H9 (cell line): ENCODE results near the gene ALG12. TPM values are rescaled to one million over a fixed set of nuclear protein-coding genes. Genes with fewer than 3 reads are reported as not detected.
A peak's percentile ranks its signal among the peaks of the same experiment; 100 is the strongest.

ENCODE experiments used
- DNase-seq: peaks from one replicate; pipeline ENCODE4 v3.0.0-alpha.2; 2017
- H2AFZ ChIP-seq: one replicate; pipeline ENCODE4 v1.6.1; 2013; ENCODE audit warnings: mild to moderate bottlenecking, low read length, control low read depth, moderate library complexity
- H2AK5ac ChIP-seq: 2 replicates; pipeline ENCODE4 v1.6.1; 2013; ENCODE audit warnings: low read length, control low read depth, mixed read lengths; ENCODE audit not compliant: insufficient read length
- H2BK120ac ChIP-seq: one replicate; pipeline ENCODE4 v1.6.1; 2013; ENCODE audit warnings: low read depth, mild to moderate bottlenecking, low read length, control low read depth, inconsistent platforms; ENCODE audit not compliant: poor library complexity, severe bottlenecking
- H2BK12ac ChIP-seq: 2 replicates; pipeline ENCODE4 v1.6.1; 2013; ENCODE audit warnings: low read length, control low read depth, mixed read lengths, low read depth; ENCODE audit not compliant: insufficient read length
- H2BK15ac ChIP-seq: 2 replicates; pipeline ENCODE4 v1.6.1; 2013; ENCODE audit warnings: low read depth, low read length, control low read depth
- H2BK20ac ChIP-seq: one replicate; pipeline ENCODE4 v1.6.1; 2013; ENCODE audit warnings: low read depth, mild to moderate bottlenecking, low read length, control low read depth, inconsistent platforms; ENCODE audit not compliant: poor library complexity, severe bottlenecking
- H2BK5ac ChIP-seq: 2 replicates; pipeline ENCODE4 v1.6.1; 2013; ENCODE audit warnings: low read length, control low read depth, mixed read lengths; ENCODE audit not compliant: insufficient read length
- H3K14ac ChIP-seq: 2 replicates; pipeline ENCODE4 v1.6.1; 2013; ENCODE audit warnings: low read length, control low read depth; ENCODE audit not compliant: insufficient read depth
- H3K18ac ChIP-seq: 2 replicates; pipeline ENCODE4 v1.6.1; 2013; ENCODE audit warnings: low read depth, mild to moderate bottlenecking, mixed read lengths, low read length, control low read depth; ENCODE audit not compliant: insufficient read length
- H3K23ac ChIP-seq: 2 replicates; pipeline ENCODE4 v1.6.1; 2013; ENCODE audit warnings: low read length, control low read depth, mixed read lengths, low read depth; ENCODE audit not compliant: insufficient read length
- H3K23me2 ChIP-seq: 2 replicates; pipeline ENCODE4 v1.6.1; 2013; ENCODE audit warnings: low read depth, mild to moderate bottlenecking, mixed read lengths, low read length, control low read depth; ENCODE audit not compliant: insufficient read length, poor library complexity, severe bottlenecking
- H3K27ac ChIP-seq: 2 replicates; pipeline ENCODE4 v1.5.1; 2013; ENCODE audit warnings: low read length, control low read depth, mixed read lengths, low read depth; ENCODE audit not compliant: insufficient read length
- H3K27me3 ChIP-seq: 2 replicates; pipeline ENCODE4 v1.6.1; 2013; ENCODE audit warnings: low read length, control low read depth, inconsistent platforms; ENCODE audit not compliant: insufficient read depth
- H3K4ac ChIP-seq: 2 replicates; pipeline ENCODE4 v1.6.1; 2013; ENCODE audit warnings: low read depth, mild to moderate bottlenecking, control low read depth, inconsistent platforms, low read length, moderate library complexity
- H3K4me1 ChIP-seq: 2 replicates; pipeline ENCODE4 v1.6.1; 2013; ENCODE audit warnings: low read length, control low read depth, inconsistent platforms; ENCODE audit not compliant: insufficient read depth
- H3K4me2 ChIP-seq: 2 replicates; pipeline ENCODE4 v1.6.1; 2013; ENCODE audit warnings: low read length, control low read depth, mixed read lengths; ENCODE audit not compliant: insufficient read length, insufficient read depth
- H3K56ac ChIP-seq: 2 replicates; pipeline ENCODE4 v1.6.1; 2013; ENCODE audit warnings: low read depth, mild to moderate bottlenecking, mixed read lengths, low read length, control low read depth; ENCODE audit not compliant: insufficient read length
- H3K79me1 ChIP-seq: 2 replicates; pipeline ENCODE4 v1.6.1; 2013; ENCODE audit warnings: low read depth, mild to moderate bottlenecking, moderate library complexity, low read length, control low read depth, inconsistent platforms; ENCODE audit not compliant: insufficient read depth, poor library complexity, severe bottlenecking
- H3K79me2 ChIP-seq: 2 replicates; pipeline ENCODE4 v1.6.1; 2013; ENCODE audit warnings: low read length, control low read depth, inconsistent platforms; ENCODE audit not compliant: insufficient read depth
- H3K9ac ChIP-seq: 2 replicates; pipeline ENCODE4 v1.6.1; 2013; ENCODE audit warnings: low read length, control low read depth, mixed read lengths; ENCODE audit not compliant: insufficient read length; ENCODE audit errors: extremely low read depth
- H3K9me3 ChIP-seq: one replicate; pipeline ENCODE4 v1.6.1; 2013; ENCODE audit warnings: low read depth, low read length, inconsistent platforms; ENCODE audit not compliant: control insufficient read depth
- H3T11ph ChIP-seq: one replicate; pipeline ENCODE4 v1.6.1; 2013; ENCODE audit warnings: mild to moderate bottlenecking, low read length, control low read depth, inconsistent platforms
- H4K20me1 ChIP-seq: one replicate; pipeline ENCODE4 v1.6.1; 2013; ENCODE audit not compliant: control insufficient read depth, insufficient read length, insufficient read depth
- H4K5ac ChIP-seq: 2 replicates; pipeline ENCODE4 v1.6.1; 2013; ENCODE audit warnings: low read depth, mild to moderate bottlenecking, mixed read lengths, low read length, control low read depth; ENCODE audit not compliant: insufficient read length
- H4K8ac ChIP-seq: replicated peaks from 2 replicates; pipeline ENCODE4 v1.6.1; 2013; ENCODE audit warnings: low read length, control low read depth, mixed read lengths, low read depth; ENCODE audit not compliant: insufficient read length
- H4K91ac ChIP-seq: 2 replicates; pipeline ENCODE4 v1.6.1; 2013; ENCODE audit warnings: low read depth, mild to moderate bottlenecking, moderate library complexity, mixed read lengths, low read length, control low read depth; ENCODE audit not compliant: insufficient read length
- H3K27ac Mint-ChIP-seq, 3 experiments: 2 replicates in 2 of 3; 3 replicates in 1 of 3; pipeline ENCODE4 v1.8.0; 2020 to 2021; ENCODE audit warnings: mixed read lengths in 3 of 3, mild to moderate bottlenecking in 1 of 3, moderate library complexity in 1 of 3
- H3K27me3 Mint-ChIP-seq: 2 replicates; pipeline ENCODE4 v1.8.0; 2021; ENCODE audit warnings: low read depth, mild to moderate bottlenecking, moderate library complexity, mixed read lengths
- H3K36me3 Mint-ChIP-seq, 3 experiments: 2 replicates in 2 of 3; 3 replicates in 1 of 3; pipeline ENCODE4 v1.8.0; 2020 to 2021; ENCODE audit warnings: low read depth in 3 of 3, mixed read lengths in 3 of 3; ENCODE audit not compliant: insufficient read depth in 1 of 3
- H3K4me1 Mint-ChIP-seq, 2 experiments: 2 replicates each; pipeline ENCODE4 v1.8.0; 2020; ENCODE audit warnings: mixed read lengths in 2 of 2
- H3K4me3 Mint-ChIP-seq, 2 experiments: 2 replicates in 1 of 2; 3 replicates in 1 of 2; pipeline ENCODE4 v1.8.0; 2020 to 2021; ENCODE audit warnings: mild to moderate bottlenecking in 2 of 2, mixed read lengths in 2 of 2, moderate library complexity in 1 of 2
- H3K9me3 Mint-ChIP-seq, 2 experiments: 2 replicates in 1 of 2; 3 replicates in 1 of 2; pipeline ENCODE4 v1.8.0; 2020; ENCODE audit warnings: mild to moderate bottlenecking in 2 of 2, mixed read lengths in 2 of 2, moderate library complexity in 1 of 2
- CTCF ChIP-seq: fragments of 200-600 bp; sonication (generic); conservative IDR thresholded peaks from 3 replicates; pipeline ENCODE4 v1.8.0; 2021; ENCODE audit warnings: antibody characterized with exemption, mild to moderate bottlenecking
- WGBS: extraction: QIAGEN DNeasy Blood & Tissue Kit; methylation state at CpG from one replicate; pipeline ENCODE4 v1.1.7; 2013; ENCODE audit warnings: missing lambda C conversion rate, low lambda C conversion rate, mixed read lengths; ENCODE audit not compliant: insufficient read length; ENCODE audit errors: extremely low coverage; 5-methylcytosine and 5-hydroxymethylcytosine counted together
- total RNA-seq: library from RNA; stranded (reverse); gene quantifications from 2 replicates; pipeline ENCODE4 v1.2.1, GENCODE V29; 2021

The ALG12 gene
- total RNA-seq, 1 experiment from 2014 or later = 19.2 TPM

GRCh38 chr22:49956914-49957825, 38.9 kb upstream of the ALG12 start:
- Histone ChIP-seq H3K18ac (no peak overlapping the region), H2BK120ac (no peak overlapping the region), H3K79me1 (no peaks in the 10 kb centered on the region), H3K23ac (no peak overlapping the region), H2AFZ (no peak overlapping the region), H3K79me2 (no peaks in the 10 kb centered on the region; the same call in 1 of the 2 replicates), H2BK5ac (no peak overlapping the region), H3K4me2 (no peak overlapping the region), H3K9me3 (no peaks in the 10 kb centered on the region), H3K27ac (no peak overlapping the region), H3K4me1 (no peaks in the 10 kb centered on the region), H4K8ac (no peak overlapping the region), H4K20me1 (no peaks in the 10 kb centered on the region), H3K56ac (no peak overlapping the region), H3K4ac (no peak overlapping the region), H3K27me3 (no peaks in the 10 kb centered on the region), H4K5ac (no peak overlapping the region), H3K14ac (no peak overlapping the region; the same call in 1 of the 2 replicates), H2BK12ac (no peak overlapping the region), H3T11ph (no peak overlapping the region), H4K91ac (no peak overlapping the region), H3K23me2 (no peaks in the 10 kb centered on the region), H3K9ac (no peak overlapping the region), H2AK5ac (no peak overlapping the region), H2BK15ac (no peak overlapping the region), H2BK20ac (no peak overlapping the region)
- DNase-seq = no peak
- Mint-ChIP-seq H3K4me1 (peaks cover 0 to 8% of the 10 kb centered on the region in 2 experiments; a peak in 3 of 4 replicates), H3K27me3 (peaks cover 4% of the 10 kb centered on the region), H3K36me3 (peaks cover 0 to 4% (median 0%) of the 10 kb centered on the region in 3 experiments; a peak in 3 of 7 replicates), H3K4me3 (no peak overlapping the region), H3K27ac (0 out of 7 replicates have a peak overlapping the region, but pooled peaks of 1 of the 3 experiments have one; percentile 17), H3K9me3 (no peaks in the 10 kb centered on the region)
- no CpG with 5 or more reads among the region's 20 CpGs for WGBS
- no peak for TF ChIP-seq CTCF
